Heart left ventricle (tissue), 13 donors: ENCODE measurements around the gene DENND5A.

Experiments used
- POLR2A ChIP-seq, 2 donors: fragments of 450-650 bp; IDR thresholded peaks; one replicate each; pipeline ENCODE4 v1.6.1; 2017; ENCODE audit warnings: antibody characterized with exemption in 2 of 2, mild to moderate bottlenecking in 2 of 2, moderate library complexity in 2 of 2
- TF ChIP-seq, protein P1 (sequence below), 12 donors: fragments of 200-600 bp; sonication (generic) in 4 of 12; IDR thresholded peaks; one replicate each; pipeline versions ENCODE4 v1.5.0 to v1.8.0; 2018 to 2022; ENCODE audit warnings: antibody characterized with exemption in 12 of 12, mild to moderate bottlenecking in 5 of 12
- donor health status: ischemic (EF 13 %, LVEDD 7.1; RV severe dilation, severe dysfunction).
- donor health status: DM: no; HTN: yes; CAD: no.
- donor health status: DM: no; HTN: no; CAD: no.
- donor health status: ischemic (EF 25% LVEDD 6.9; RV normal size, moderate dysfunction).
- donor health status: ischemic (EF 25% LVEDD 5.7; RV mildly dilated, moderate dysfunction).
- donor health status: ischemic (EF 35%, LVEDD 5.7; RV mildly dilated, moderate dysfunction).
- donor health status: nonischemic (EF 11% LVEDD 7.7; RV severe dilation, severe dysfunction).
- donor health status: DM: yes; HTN: yes; CAD: no.
- donor health status: PGD.
- donor health status: ischemic (EF 29% LVEDD 5.4; RV normal size, mild dysfunction).
- donor health status: nonischemic (EF 23%, LVEDD 6.1; RV moderate dilation, normal function).

GRCh38 chr11:9176550-9176949 is 88.6 kb downstream of the DENND5A start:
- no peak for TF ChIP-seq POLR2A (IDR thresholded peaks at IDR 0.05)
- TF ChIP-seq, protein P1, sequence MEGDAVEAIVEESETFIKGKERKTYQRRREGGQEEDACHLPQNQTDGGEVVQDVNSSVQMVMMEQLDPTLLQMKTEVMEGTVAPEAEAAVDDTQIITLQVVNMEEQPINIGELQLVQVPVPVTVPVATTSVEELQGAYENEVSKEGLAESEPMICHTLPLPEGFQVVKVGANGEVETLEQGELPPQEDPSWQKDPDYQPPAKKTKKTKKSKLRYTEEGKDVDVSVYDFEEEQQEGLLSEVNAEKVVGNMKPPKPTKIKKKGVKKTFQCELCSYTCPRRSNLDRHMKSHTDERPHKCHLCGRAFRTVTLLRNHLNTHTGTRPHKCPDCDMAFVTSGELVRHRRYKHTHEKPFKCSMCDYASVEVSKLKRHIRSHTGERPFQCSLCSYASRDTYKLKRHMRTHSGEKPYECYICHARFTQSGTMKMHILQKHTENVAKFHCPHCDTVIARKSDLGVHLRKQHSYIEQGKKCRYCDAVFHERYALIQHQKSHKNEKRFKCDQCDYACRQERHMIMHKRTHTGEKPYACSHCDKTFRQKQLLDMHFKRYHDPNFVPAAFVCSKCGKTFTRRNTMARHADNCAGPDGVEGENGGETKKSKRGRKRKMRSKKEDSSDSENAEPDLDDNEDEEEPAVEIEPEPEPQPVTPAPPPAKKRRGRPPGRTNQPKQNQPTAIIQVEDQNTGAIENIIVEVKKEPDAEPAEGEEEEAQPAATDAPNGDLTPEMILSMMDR (IDR thresholded peaks at IDR 0.05) = no peak
